Mesenchymal stem cell (in vitro differentiated cells and primary cell): ENCODE data around the gene CAND2.
A peak's percentile ranks its signal among the peaks of the same experiment; 100 is the strongest.

ENCODE experiments used
- DNase-seq: peaks from one replicate; pipeline ENCODE4 v3.0.0-alpha.2; 2013
- H2AFZ ChIP-seq: one replicate; pipeline ENCODE4 v1.6.1; 2013; ENCODE audit warnings: low read depth, mild to moderate bottlenecking, control low read depth, inconsistent platforms, low read length, moderate library complexity
- H2AK5ac ChIP-seq: 2 replicates; pipeline ENCODE4 v1.6.1; 2013; ENCODE audit warnings: low read length, moderate library complexity, mild to moderate bottlenecking, inconsistent platforms; ENCODE audit not compliant: severe bottlenecking
- H2BK120ac ChIP-seq: one replicate; pipeline ENCODE4 v1.6.1; 2013; ENCODE audit warnings: low read depth, mild to moderate bottlenecking, inconsistent platforms, low read length, moderate library complexity
- H2BK12ac ChIP-seq, 2 experiments: one replicate each; pipeline ENCODE4 v1.6.1; 2013; ENCODE audit warnings: inconsistent platforms in 2 of 2, low read length in 2 of 2, mild to moderate bottlenecking in 2 of 2, moderate library complexity in 2 of 2, control low read depth in 1 of 2
- H2BK15ac ChIP-seq: one replicate; pipeline ENCODE4 v1.6.1; 2013; ENCODE audit warnings: mild to moderate bottlenecking, low read depth, inconsistent platforms; ENCODE audit not compliant: poor library complexity, severe bottlenecking
- H2BK5ac ChIP-seq: 2 replicates; pipeline ENCODE4 v1.6.1; 2013; ENCODE audit warnings: low read depth, mild to moderate bottlenecking, low read length, control low read depth, inconsistent platforms; ENCODE audit not compliant: poor library complexity, severe bottlenecking
- H3K14ac ChIP-seq, 2 experiments: one replicate each; pipeline ENCODE4 v1.6.1; 2013; ENCODE audit warnings: inconsistent platforms in 2 of 2, low read length in 2 of 2, control low read depth in 1 of 2, mild to moderate bottlenecking in 1 of 2, moderate library complexity in 1 of 2
- H3K18ac ChIP-seq, 2 experiments: one replicate each; pipeline ENCODE4 v1.6.1; 2013; ENCODE audit warnings: inconsistent platforms in 2 of 2, low read length in 2 of 2, control low read depth in 1 of 2, low read depth in 1 of 2, mild to moderate bottlenecking in 1 of 2
- H3K23ac ChIP-seq, 2 experiments: one replicate each; pipeline ENCODE4 v1.6.1; 2013; ENCODE audit warnings: inconsistent platforms in 2 of 2, low read length in 2 of 2, mild to moderate bottlenecking in 2 of 2, moderate library complexity in 2 of 2, control low read depth in 1 of 2
- H3K27ac ChIP-seq: 2 replicates; pipeline ENCODE4 v1.5.1; 2013; ENCODE audit warnings: mild to moderate bottlenecking, moderate library complexity, low read length, control low read depth, inconsistent platforms; ENCODE audit not compliant: poor library complexity, severe bottlenecking
- H3K27me3 ChIP-seq, 2 experiments: 2 replicates each; pipeline versions ENCODE4 v1.6.1 to v1.7.0; 2013; ENCODE audit warnings: low read length in 2 of 2, mild to moderate bottlenecking in 2 of 2, moderate library complexity in 2 of 2, control low read depth in 1 of 2, inconsistent platforms in 1 of 2; ENCODE audit not compliant: control insufficient read depth in 1 of 2, insufficient read depth in 1 of 2
- H3K36me3 ChIP-seq, 2 experiments: 2 replicates each; pipeline versions ENCODE4 v1.6.1 to v1.7.0; 2013; ENCODE audit warnings: low read length in 2 of 2, control low read depth in 1 of 2, inconsistent platforms in 1 of 2, low read depth in 1 of 2, mild to moderate bottlenecking in 1 of 2; ENCODE audit not compliant: insufficient read depth in 2 of 2, control insufficient read depth in 1 of 2
- H3K4ac ChIP-seq, 2 experiments: one replicate each; pipeline ENCODE4 v1.6.1; 2013; ENCODE audit warnings: inconsistent platforms in 2 of 2, low read length in 2 of 2, mild to moderate bottlenecking in 2 of 2, moderate library complexity in 2 of 2, control low read depth in 1 of 2, low read depth in 1 of 2
- H3K4me1 ChIP-seq: 2 replicates; pipeline ENCODE4 v1.6.1; 2013; ENCODE audit warnings: low read depth, low read length, control low read depth; ENCODE audit not compliant: control insufficient read depth, insufficient read depth
- H3K4me2 ChIP-seq: 2 replicates; pipeline ENCODE4 v1.6.1; 2013; ENCODE audit warnings: low read length, mild to moderate bottlenecking, inconsistent platforms; ENCODE audit not compliant: poor library complexity, severe bottlenecking
- H3K4me3 ChIP-seq, 2 experiments: 2 replicates each; pipeline versions ENCODE4 v1.5.1 to v1.7.0; 2013; ENCODE audit warnings: low read length in 2 of 2, mild to moderate bottlenecking in 2 of 2, control low read depth in 1 of 2, low read depth in 1 of 2; ENCODE audit not compliant: insufficient read depth in 1 of 2
- H3K79me1 ChIP-seq: replicated peaks from 2 replicates; pipeline ENCODE4 v1.6.1; 2013; ENCODE audit warnings: mild to moderate bottlenecking, control low read depth, low read length, inconsistent platforms; ENCODE audit not compliant: poor library complexity, severe bottlenecking
- H3K9ac ChIP-seq: 2 replicates; pipeline ENCODE4 v1.7.0; 2013; ENCODE audit warnings: mild to moderate bottlenecking, low read length, moderate library complexity
- H3K9me3 ChIP-seq: 2 replicates; pipeline ENCODE4 v1.7.0; 2013; ENCODE audit warnings: mild to moderate bottlenecking, low read length; ENCODE audit not compliant: control insufficient read depth
- H4K8ac ChIP-seq: one replicate; pipeline ENCODE4 v1.6.1; 2013; ENCODE audit warnings: inconsistent platforms, mild to moderate bottlenecking, low read length, moderate library complexity
- H4K91ac ChIP-seq: one replicate; pipeline ENCODE4 v1.6.1; 2013; ENCODE audit warnings: mild to moderate bottlenecking, low read length, inconsistent platforms
- WGBS: methylation state at CpG from one replicate; pipeline ENCODE4 v1.1.7; 2013; ENCODE audit warnings: mixed read lengths; 5-methylcytosine and 5-hydroxymethylcytosine counted together

Gene CAND2

DNA sequence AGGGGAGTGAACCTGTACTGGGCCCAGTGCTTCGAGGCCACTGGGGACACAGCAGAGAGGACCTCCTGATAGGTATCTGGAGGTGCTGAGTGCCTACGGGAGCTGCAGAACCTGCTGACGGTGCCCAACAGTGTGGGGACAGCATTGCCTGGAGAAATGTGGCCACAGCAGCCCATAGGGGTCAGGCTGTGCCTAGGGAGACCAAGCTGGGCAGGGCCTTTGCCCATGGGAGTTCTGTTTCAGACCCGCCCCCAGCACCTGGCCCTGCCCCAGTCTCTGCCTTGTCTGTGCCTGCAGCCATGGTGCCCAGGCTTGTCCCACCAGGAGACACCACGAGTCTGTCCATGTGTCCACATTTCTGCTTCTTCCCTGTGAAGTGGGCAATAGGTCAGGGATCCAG lies 60.1 kb downstream of the CAND2 start:
- Histone ChIP-seq H2AFZ (no peak overlapping the region), H2AK5ac (no peak overlapping the region), H3K18ac (no peak overlapping the region)

DNA sequence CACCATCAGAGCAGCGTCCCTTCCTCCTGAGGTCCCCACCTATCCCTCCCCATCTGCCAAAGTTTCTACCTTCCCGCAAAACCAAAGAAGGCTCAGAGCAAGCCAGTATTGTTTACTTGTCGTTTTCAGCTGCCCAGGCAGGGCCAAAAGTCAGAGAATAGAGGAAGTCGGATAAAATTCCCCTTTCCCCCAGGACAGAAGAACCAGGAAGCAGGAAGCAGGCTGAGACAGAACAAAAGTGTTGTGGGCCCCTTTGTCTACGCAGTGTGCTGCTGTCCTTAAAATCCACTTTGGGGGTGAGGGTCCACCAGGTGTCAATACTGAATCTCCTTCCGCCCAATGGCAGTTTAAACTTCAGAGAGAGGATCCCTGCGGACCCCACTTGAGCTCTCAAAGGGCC lies 63.4 kb downstream of the CAND2 start:
- Histone ChIP-seq H2BK15ac (no peak overlapping the region), H2AFZ (no peak overlapping the region), H4K91ac (no peak overlapping the region), H3K9ac (no peak overlapping the region), H4K8ac (no peak overlapping the region), H2BK120ac (no peak overlapping the region), H3K4ac (no peak overlapping the region), H3K79me1 (no peaks in the 10 kb centered on the region), H3K36me3 (no peaks in the 10 kb centered on the region), H3K9me3 (peaks cover 3% of the 10 kb centered on the region), H3K4me2 (no peak overlapping the region), H2AK5ac (no peak overlapping the region), H2BK5ac (no peak overlapping the region), H3K4me3 (no peak overlapping the region), H3K23ac (no peak overlapping the region), H3K27ac (no peak overlapping the region), H3K4me1 (no peaks in the 10 kb centered on the region), H2BK12ac (no peak overlapping the region), H3K14ac (no peak overlapping the region), H3K27me3 (peaks cover 34 to 50% of the 10 kb centered on the region in 2 experiments), H3K18ac (no peak overlapping the region)
- no peak for DNase-seq
- 75% methylated on average over 7 of the region's 7 CpGs for WGBS

More for the DNA sequence above, 60.1 kb downstream of the CAND2 start:
- Histone ChIP-seq H3K14ac (peak overlapping the region in 1 of 2 experiments; percentile 51), H3K4me1 (peaks cover 5% of the 10 kb centered on the region), H3K27ac (no peak overlapping the region), H4K91ac (no peak overlapping the region), H3K4me3 (no peak overlapping the region), H2BK120ac (no peak overlapping the region), H3K79me1 (no peaks in the 10 kb centered on the region), H3K9ac (no peak overlapping the region), H3K4me2 (no peak overlapping the region), H2BK12ac (no peak overlapping the region), H3K4ac (no peak overlapping the region), H3K27me3 (peaks cover 44 to 53% of the 10 kb centered on the region in 2 experiments), H2BK5ac (no peak overlapping the region), H4K8ac (peak overlapping the region; percentile 14), H3K9me3 (no peaks in the 10 kb centered on the region), H3K36me3 (no peaks in the 10 kb centered on the region), H2BK15ac (no peak overlapping the region), H3K23ac (no peak overlapping the region)
- DNase-seq = no peak
- 83% methylated on average over 5 of the region's 5 CpGs for WGBS

DNA sequence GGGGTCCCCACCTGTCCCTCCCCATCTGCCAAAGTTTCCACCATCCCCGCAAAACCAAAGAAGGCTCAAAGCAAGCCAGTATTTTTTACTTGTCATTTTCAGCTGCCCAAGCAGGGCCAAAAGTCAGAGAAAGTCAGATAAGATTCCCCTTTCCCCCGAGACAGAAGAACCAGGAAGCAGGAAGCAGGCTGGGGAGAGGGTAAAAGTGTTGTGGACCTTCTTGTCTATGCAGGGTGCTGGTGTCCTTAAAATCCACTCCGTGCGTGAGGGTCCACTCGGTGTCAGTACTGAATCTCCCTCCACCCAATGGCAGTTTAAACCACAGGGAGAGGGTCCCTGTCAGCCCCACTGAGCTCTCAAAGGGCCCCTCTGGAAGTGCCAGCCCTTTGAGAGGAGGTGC lies 65.1 kb downstream of the CAND2 start:
- WGBS = 91% methylated on average over 5 of the region's 5 CpGs
- no peak overlapping the region for H3K9ac ChIP-seq

DNA sequence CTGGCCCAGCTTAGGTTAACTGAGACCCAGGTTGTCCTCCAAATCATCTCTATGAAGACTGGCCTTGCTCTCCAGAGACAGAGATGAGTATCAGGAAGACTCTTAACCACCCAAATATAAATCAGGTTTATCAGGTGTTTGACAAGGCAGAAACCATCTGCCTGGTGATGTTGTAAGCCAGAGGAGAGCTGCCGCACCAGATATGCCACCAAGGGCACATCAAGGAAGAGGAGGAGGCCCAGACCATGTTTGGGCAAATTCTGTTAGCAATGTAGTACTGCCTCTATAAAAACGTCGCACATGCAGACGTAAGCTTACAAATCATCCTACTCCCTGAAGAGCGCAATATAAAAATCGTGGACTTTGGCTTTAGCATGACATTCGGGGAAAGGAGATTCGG lies 65.9 kb downstream of the CAND2 start:
- Histone ChIP-seq H4K8ac (no peak overlapping the region), H3K4me2 (no peak overlapping the region), H3K36me3 (no peaks in the 10 kb centered on the region), H4K91ac (no peak overlapping the region), H2AFZ (no peak overlapping the region), H3K4me1 (no peaks in the 10 kb centered on the region), H3K9ac (no peak overlapping the region), H3K18ac (no peak overlapping the region), H2BK120ac (no peak overlapping the region), H2BK12ac (no peak overlapping the region), H3K4me3 (no peak overlapping the region), H3K9me3 (peaks cover 12% of the 10 kb centered on the region), H2AK5ac (no peak overlapping the region), H3K23ac (no peak overlapping the region), H3K79me1 (no peaks in the 10 kb centered on the region), H3K27ac (no peak overlapping the region), H3K27me3 (peaks cover 18 to 38% of the 10 kb centered on the region in 2 experiments), H3K14ac (no peak overlapping the region), H3K4ac (no peak overlapping the region), H2BK15ac (no peak overlapping the region), H2BK5ac (no peak overlapping the region)
- no peak for DNase-seq
- 93% methylated on average over 8 of the region's 8 CpGs for WGBS

More for the DNA sequence above, 65.1 kb downstream of the CAND2 start:
- Histone ChIP-seq H2BK12ac (no peak overlapping the region), H3K27me3 (peaks cover 25 to 44% of the 10 kb centered on the region in 2 experiments), H2BK120ac (no peak overlapping the region), H2BK5ac (no peak overlapping the region), H3K79me1 (no peaks in the 10 kb centered on the region), H3K4me1 (no peaks in the 10 kb centered on the region), H3K23ac (no peak overlapping the region), H2AK5ac (no peak overlapping the region), H3K18ac (no peak overlapping the region), H3K36me3 (no peaks in the 10 kb centered on the region), H3K4ac (no peak overlapping the region), H4K8ac (no peak overlapping the region), H3K4me3 (no peak overlapping the region), H4K91ac (no peak overlapping the region), H3K9me3 (peaks cover 12% of the 10 kb centered on the region), H3K4me2 (no peak overlapping the region), H3K14ac (no peak overlapping the region), H2BK15ac (no peak overlapping the region), H2AFZ (no peak overlapping the region), H3K27ac (no peak overlapping the region)
- no peak for DNase-seq
